DMS153 treated with DMSO at 0.1 percent for 48 hours (cell line): ENCODE data around the gene ZC3H12D.
"Not testable (repeated sequence)": the region's sequence is repeated elsewhere in the genome, so short reads cannot be mapped to it uniquely, and the experiment has no call there.

ENCODE experiments used
- DNase-seq: peaks from one replicate; lab custom pipeline; 2025; ENCODE audit not compliant: unreplicated experiment; lab: John Stamatoyannopoulos, UW

The ZC3H12D gene

DNA sequence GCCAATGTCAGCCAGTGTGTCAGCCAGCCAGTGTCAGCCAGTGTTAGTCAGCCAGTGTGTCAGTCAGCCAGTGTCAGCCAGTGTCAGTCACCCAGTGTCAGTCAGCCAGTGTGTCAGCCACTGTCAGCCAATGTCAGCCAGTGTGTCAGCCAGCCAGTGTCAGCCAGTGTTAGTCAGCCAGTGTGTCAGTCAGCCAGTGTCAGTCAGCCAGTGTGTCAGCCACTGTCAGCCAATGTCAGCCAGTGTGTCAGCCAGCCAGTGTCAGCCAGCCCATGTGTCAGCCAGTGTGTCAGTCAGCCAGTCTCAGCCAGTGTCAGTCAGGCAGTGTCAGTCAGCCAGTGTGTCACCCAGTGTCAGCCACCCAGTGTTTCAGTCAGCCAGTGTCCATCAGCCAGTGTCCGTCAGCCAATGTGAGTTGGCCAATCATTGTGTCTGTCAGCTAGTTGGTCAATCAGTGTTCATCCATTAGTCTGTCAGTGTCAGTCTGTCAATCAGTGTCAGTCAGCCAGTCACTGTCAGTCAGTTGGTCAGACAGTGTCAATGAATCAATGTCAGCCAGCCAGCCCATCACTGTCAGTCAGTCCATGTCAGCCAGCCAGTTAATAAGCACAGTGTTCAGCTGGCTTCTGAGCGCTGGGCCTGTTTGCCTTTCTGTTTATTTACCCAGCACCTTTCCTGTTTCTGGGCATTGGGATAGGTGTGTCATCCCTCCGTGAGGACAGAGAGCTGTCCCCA is 40.3 kb downstream of the ZC3H12D start:
- not testable (repeated sequence) for DNase-seq

DNA sequence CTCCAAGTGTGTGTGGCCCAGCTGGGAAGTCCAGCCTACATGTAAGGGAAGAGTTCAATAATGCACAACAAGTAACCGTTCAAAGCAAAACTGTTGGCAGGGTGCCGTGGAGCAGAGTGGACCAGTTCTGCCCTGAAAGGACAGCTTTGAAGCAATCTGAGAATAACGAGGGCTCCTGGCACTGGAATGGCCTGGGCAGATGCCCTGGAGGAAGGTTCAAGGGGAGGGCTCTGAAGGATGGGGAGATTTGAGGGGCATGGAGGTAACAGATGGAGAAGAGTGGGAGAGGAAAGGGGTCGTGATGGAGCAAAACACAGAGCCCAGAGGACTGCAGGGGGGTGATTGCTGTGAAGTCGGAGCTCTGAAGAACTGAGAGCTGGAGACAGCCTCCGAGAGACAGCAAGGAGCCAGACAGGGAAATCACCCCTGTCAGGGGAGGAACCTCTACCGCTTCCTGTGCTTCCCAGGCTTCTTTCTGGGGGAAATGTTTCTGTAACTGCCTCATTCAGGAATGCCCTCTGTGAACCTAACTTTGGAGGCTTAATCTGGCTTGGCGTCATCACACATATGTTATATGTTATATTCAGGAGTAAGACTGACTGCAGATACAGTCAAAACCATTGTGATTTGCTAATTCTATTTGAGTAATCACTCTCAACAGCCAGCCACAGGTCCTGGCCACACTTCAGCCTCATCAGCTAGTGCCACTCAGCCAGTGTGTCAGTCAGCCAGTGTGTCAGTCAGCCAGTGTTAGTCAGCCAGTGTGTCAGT is 41.2 kb downstream of the ZC3H12D start:
- no peak for DNase-seq

DNA sequence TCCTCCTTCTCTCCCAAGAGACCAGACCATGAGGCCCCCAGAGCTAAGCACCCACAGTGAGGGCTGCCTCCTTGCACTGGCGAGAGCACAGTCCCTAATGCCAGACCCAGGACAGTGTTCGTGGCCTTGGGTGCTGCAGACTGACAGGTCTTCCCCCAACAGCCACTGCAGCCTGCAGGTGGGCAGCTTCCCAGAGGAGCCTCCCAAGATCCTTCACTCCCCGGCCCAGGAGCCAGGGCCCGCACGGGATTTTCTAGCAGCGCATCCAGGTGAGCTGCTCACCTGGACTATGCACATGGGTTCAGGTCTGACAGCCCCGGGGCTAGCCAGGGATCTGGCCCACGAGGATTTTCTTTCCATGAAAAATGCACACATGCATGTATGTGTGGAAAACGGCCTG is 43.1 kb downstream of the ZC3H12D start:
- no peak for DNase-seq

- no peak for DNase-seq
These were observed 43.8 kb downstream of the ZC3H12D start for GRCh38 chr6:149440735-149441671.

DNA sequence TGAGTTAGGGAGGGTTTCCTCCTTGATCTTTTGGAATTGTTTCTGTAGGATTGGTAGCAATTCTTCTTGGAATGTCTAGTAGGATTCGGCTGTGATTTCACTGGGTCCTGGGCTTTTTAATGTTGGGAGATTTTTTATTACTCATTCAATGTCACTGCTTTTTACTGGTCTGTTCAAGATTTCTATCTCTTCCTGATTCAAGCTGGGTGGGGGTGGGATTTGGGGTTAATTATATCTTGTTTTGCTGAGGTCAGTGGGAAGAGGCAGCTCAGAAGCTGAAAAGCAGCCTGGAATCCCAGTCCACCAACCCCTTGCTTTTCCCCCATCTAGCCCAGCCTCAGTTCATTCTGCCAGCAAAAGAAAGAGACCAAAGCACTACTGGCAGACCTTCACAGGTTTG is 45.2 kb downstream of the ZC3H12D start:
- DNase-seq, result no peak

GRCh38 chr6:149438855-149439254 is 46.0 kb downstream of the ZC3H12D start:
- DNase-seq, result no peak

DNA sequence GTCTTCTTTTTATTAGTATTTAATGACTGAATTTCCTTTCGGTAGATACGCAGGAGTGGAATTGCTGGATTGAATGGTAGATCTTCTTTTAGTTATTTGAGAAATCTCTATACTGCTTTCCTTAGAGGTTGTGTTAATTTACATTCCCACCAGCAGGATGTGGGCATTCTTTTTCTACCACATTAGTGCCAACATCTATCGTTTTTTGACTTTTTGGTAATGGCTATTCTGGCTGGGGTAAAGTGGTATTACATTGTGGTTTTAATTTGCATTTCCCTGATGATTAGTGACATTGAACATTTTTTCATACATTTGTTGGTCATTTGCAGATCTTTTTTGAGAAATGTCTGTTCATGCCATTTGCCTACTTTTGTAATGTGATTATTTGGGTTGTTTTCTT is 47.6 kb downstream of the ZC3H12D start:
- DNase-seq, result no peak

DNA sequence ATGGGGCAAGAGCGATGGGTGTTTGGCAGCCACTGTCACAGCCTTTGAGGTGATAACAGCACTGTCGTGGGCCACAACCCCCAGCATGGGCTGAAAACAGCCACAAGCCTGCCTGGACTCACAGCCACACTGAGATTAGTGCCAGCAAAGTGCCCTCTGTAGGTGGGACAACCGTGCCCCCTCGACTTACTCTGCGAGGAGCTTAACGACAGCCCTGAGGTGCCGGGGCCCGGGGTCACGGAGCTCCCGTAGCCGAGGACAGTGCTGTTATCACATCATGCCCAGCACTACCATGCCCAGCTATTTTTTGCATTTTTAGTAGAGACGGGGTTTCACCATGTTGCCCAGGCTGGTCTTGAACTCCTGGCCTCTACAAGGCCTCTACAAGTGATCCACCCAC is 48.2 kb downstream of the ZC3H12D start:
- no peak for DNase-seq

GRCh38 chr6:149435919-149436586 is 48.8 kb downstream of the ZC3H12D start:
- no peak for DNase-seq

DNA sequence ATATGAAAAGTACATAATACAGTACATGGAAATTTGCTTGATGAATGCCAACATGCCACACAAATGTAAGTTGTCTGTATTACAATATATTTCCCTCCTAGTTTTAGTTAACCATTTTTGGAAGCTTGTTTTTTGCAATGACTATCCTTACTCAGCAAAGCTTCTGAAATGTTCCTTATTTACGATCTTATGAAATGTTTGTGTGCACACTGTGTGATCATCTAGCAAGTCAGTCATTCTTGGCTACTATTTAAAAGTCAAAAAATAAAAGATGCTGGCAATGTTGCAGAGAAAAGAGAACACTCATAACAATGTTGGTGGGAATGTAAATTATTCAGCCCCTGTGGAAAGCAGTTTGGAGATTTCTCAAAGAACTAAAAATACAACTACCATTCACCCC is 50.9 kb downstream of the ZC3H12D start:
- no peak for DNase-seq

DNA sequence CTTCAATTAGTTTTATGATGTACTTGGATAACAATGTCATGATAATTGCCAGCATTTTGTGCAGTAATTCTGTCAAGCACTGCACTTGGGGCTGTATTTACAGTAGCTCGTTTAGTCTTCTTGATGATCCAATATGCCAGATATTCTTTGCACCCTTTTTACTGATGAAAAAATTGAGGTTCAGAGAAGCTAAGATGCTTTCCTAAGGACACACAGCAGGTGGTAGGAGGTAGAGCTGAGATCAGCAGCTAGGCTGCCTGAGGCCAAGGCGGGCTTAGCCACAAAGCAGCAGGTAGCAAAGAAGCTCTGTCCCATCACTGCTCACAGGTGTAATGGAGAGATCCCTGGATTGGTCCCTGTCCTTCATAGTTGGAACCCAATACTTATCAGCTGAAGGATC is 51.4 kb downstream of the ZC3H12D start:
- no peak for DNase-seq

- peak; percentile 69 for DNase-seq
These were observed 52.7 kb downstream of the ZC3H12D start for GRCh38 chr6:149431905-149432775.

GRCh38 chr6:149429427-149430360 is 55.1 kb downstream of the ZC3H12D start:
- DNase-seq, result no peak

- DNase-seq, result no peak
These were observed 56.2 kb downstream of the ZC3H12D start for GRCh38 chr6:149428606-149429005.

GRCh38 chr6:149425754-149426153 is 59.1 kb downstream of the ZC3H12D start:
- no peak for DNase-seq

GRCh38 chr6:149425224-149425623 is 59.6 kb downstream of the ZC3H12D start:
- no peak for DNase-seq

DNA sequence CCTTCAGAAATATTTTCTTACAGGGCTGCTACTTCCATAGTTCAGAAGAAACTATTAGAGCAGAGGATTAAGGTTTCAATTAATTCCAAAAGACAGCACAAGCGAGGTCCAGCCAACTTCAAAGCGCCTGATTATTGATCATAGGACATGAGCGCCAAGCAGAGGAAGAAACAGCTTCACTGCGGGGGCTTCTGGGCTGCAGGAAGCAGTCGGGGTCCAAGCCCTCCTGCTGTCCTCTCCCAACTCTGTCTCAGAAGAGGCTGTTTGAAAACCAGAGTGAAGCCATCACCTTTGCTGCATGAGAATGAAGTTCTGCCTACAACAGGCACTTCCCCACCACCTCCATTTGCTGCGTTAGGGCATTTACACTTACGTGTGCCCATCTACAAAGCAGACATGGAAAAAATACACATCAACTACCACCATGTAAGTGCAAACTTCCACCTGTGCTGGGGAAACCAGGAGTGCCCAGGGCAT is 60.8 kb downstream of the ZC3H12D start:
- DNase-seq, result no peak

DNA sequence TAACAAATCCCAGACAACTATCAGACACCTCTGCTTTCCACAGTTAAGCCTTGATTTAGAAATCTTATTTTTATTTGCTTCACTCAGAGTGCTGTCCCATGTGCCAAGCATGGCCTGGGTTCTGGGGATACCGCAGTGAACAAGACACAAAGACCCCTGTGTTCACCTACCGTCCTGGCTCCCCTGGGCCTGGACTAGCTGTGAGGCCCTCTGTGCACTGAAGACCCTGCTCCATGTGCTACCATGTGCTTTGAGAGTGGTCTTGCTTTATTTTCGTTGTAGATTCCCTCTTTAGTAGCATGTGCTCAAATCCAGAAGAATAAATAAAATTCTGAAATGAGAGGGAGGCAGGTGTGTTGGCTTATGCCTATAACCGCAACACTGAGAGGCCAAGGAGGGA is 62.2 kb downstream of the ZC3H12D start:
- DNase-seq, result no peak

- DNase-seq, result no peak
These were observed 63.7 kb downstream of the ZC3H12D start for GRCh38 chr6:149421132-149421531.
